A549 treated with GW870086 at 1 μM for 4 hours (cell line): ENCODE measurements around the gene TRAF2. TPM values are rescaled to one million over a fixed set of nuclear protein-coding genes. Genes with fewer than 3 reads are reported as not detected.

Experiments used
- total RNA-seq: library from RNA; stranded (reverse); fragments of 200-300 nt; extraction: Qiagen RNA extraction; gene quantifications from 5 replicates; pipeline ENCODE4 v1.2.3, GENCODE V29; 2022; ENCODE audit warnings: low read depth

TRAF2 gene, protein sequence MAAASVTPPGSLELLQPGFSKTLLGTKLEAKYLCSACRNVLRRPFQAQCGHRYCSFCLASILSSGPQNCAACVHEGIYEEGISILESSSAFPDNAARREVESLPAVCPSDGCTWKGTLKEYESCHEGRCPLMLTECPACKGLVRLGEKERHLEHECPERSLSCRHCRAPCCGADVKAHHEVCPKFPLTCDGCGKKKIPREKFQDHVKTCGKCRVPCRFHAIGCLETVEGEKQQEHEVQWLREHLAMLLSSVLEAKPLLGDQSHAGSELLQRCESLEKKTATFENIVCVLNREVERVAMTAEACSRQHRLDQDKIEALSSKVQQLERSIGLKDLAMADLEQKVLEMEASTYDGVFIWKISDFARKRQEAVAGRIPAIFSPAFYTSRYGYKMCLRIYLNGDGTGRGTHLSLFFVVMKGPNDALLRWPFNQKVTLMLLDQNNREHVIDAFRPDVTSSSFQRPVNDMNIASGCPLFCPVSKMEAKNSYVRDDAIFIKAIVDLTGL
- total RNA-seq: 43.8 to 69.5 TPM (median 59.1 TPM) in 5 replicates

DNA sequence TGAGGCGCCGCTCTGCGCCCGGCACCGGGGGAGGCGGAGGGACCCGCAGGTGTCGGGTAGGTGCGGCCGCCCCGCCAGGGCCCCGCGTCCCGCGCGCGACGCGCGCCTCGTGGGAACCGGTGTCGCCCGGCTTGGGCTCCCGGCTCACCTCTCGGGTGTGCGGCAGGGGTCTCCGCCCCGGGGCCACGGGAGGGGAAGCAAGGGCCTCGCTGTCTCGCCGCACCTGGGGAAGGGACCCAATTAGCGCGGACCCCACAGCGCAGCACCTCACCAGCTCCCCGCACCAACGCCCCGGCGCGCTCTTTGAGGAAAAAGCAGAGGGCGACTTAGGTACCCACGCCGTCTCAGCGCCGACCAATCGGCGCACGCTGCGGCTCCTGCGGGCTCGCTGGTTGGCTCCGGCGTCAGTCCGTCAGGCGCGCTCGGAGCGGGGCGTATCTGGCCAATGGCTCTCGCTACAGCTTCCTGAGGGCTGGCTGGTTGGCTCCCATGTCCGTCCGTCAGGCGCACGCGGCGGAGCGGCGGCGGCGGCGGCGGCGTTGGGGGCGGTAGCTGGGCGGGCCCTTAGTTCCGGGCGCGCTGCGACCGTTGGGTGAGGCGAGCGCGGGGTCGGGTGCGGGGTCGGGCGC lies at the start of gene TRAF2:
Gene TRAF2, plus strand, starts transcription at position 567 of the 629 bp plus-strand sequence. CDS start 12,225 bp downstream, outside the sequence.

DNA sequence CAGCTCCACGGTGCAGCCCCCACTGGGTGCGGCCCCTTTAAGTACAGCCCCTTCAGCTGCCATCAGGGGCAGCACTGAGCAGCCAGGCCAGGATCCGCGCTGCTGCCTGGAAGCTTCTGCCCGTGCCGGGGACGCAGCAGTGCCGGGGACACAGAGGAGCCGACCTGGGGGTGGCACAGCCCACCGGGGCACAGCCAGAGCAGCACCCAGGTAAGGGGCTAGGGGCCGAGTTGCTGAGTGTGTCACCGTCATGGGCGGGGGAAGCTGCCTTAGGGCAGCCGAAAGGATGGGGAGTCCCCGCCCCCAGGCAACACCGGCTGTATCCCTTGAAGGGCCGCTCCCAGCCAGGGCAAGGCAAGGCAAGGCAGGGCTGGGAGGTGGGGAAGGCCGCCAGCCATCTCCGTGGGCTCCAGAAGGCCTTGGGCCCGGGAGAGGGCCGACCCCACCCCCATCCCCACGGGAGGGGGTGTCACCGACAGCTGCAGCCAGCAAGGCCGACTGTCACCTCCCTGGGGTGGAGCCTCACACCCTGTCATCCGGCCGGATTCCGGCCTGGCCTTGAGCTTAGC lies 43.9 kb upstream of the TRAF2 start, which contains the start of gene AJM1:
Gene AJM1, plus strand, starts transcription at position 99 of the 569 bp plus-strand sequence. CDS start 1,937 bp downstream, outside the sequence.

GRCh38 chr9:136849038-136849959 lies 37.0 kb upstream of the TRAF2 start, which contains the start of gene PHPT1:
Gene PHPT1, plus strand, starts transcription at chr9:136849409. Its CDS starts 22 bp downstream, at chr9:136849431.

GRCh38 chr9:136851941-136852663 lies 34.2 kb upstream of the TRAF2 start, which contains the start of gene MAMDC4:
Gene MAMDC4, plus strand, starts transcription at chr9:136852346. Its CDS starts 71 bp downstream, at chr9:136852417.

GRCh38 chr9:136944519-136945332 lies 58.4 kb downstream of the TRAF2 start, which contains the start of the genes C8G and FBXW5:
Gene C8G, plus strand, starts transcription at chr9:136945243. Its CDS starts 78 bp downstream, at chr9:136945321.
Gene FBXW5, minus strand, starts transcription at chr9:136944738. Its CDS starts 655 bp downstream, at chr9:136944083.

DNA sequence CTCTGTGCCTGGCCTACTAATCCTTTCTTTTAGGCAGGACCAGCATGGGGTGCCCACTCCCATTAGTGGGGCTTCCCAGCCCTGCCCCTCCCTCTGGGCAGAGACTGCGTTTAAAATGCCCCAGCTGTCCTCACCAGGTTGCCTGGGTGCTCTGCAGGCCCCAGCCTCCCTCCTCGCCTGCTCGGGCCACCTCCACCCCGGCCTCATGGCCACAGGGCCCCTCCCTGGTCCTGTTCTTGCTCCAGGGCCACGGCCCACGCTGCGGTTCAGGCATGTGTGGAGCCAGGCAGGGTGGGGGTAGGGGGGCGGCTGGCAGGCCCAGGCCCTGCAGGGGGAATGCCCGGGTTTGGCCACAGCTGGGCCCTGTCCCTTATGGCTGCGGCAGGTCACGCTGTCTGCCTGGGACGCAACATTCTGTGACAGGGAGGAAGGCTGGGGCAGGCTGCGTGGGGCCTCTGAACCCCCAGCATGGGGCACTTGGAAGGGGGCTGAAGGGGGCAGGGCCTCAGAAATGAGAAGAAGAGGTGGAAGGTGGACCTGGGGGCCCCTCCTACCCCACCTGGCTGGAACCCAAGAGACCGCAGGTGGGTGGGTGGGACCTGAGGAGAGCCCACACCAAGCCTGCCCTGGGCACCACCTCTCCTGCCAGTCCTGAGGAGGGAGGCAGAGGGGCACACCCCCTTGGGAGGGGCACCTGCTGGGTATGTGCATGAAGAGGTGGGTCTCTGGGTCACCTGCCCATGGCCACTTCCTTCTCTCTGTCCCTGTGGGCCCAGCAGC lies 65.4 kb downstream of the TRAF2 start, which contains the start of gene LCN12:
Gene LCN12, plus strand, starts transcription at position 733 of the 780 bp plus-strand sequence. CDS start 55 bp downstream, outside the sequence.

Other genes with a start within 250 kb of the TRAF2 start
- 36.2 to 58.7 TPM (median 55.2 TPM) in 5 replicates for gene EGFL7, start 223.6 kb upstream of the TRAF2 start, total RNA-seq
- 68.2 to 110 TPM (median 105 TPM) in 5 replicates for gene AGPAT2, start 199.1 kb upstream of the TRAF2 start, total RNA-seq
- 6.9 to 9.6 TPM (median 9.4 TPM) in 5 replicates for gene DIPK1B, start 173.9 kb upstream of the TRAF2 start, total RNA-seq
- gene LCN10, start 143.6 kb upstream of the TRAF2 start, total RNA-seq: not detected in 5 replicates
- gene LCN6, start 138.0 kb upstream of the TRAF2 start, total RNA-seq: not detected in 5 replicates
- gene LCN8, start 128.3 kb upstream of the TRAF2 start, total RNA-seq: not detected in 5 replicates
- gene LCN15, start 122.0 kb upstream of the TRAF2 start, total RNA-seq: not detected in 5 replicates
- gene TMEM141, start 95.2 kb upstream of the TRAF2 start, total RNA-seq: 64.6 to 80.7 TPM (median 74.2 TPM) in 5 replicates
- gene CCDC183, start 90.2 kb upstream of the TRAF2 start, total RNA-seq: 0.15 to 0.72 TPM (median 0.44 TPM) in 5 replicates
- gene RABL6, start 78.6 kb upstream of the TRAF2 start, total RNA-seq: 58.9 to 86.1 TPM (median 79.5 TPM) in 5 replicates
- gene AJM1, start 44.0 kb upstream of the TRAF2 start, total RNA-seq: 4.0 to 4.7 TPM (median 4.2 TPM) in 5 replicates
- 285 to 343 TPM (median 299 TPM) in 5 replicates for gene PHPT1, start 37.1 kb upstream of the TRAF2 start, total RNA-seq
- 2.5 to 5.8 TPM (median 3.1 TPM) in 5 replicates for gene MAMDC4, start 34.2 kb upstream of the TRAF2 start, total RNA-seq
- 428 to 545 TPM (median 458 TPM) in 5 replicates for gene EDF1, start 20.2 kb upstream of the TRAF2 start, total RNA-seq
- gene FBXW5, start 58.2 kb downstream of the TRAF2 start, total RNA-seq: 70.1 to 101 TPM (median 99.1 TPM) in 5 replicates
- 0.85 to 2.9 TPM (median 1.4 TPM) in 5 replicates for gene C8G, start 58.7 kb downstream of the TRAF2 start, total RNA-seq
- 0.80 to 1.6 TPM (median 1.3 TPM) in 5 replicates for gene LCN12, start 65.8 kb downstream of the TRAF2 start, total RNA-seq
- 0.57 to 0.68 TPM (median 0.66 TPM) in 3 of 5 replicates, not detected in the others for gene PTGDS, start 91.0 kb downstream of the TRAF2 start, total RNA-seq
- 0.07 to 0.08 TPM (median 0.08 TPM) in 3 of 5 replicates, not detected in the others for gene LCNL1, start 96.5 kb downstream of the TRAF2 start, total RNA-seq
- gene PAXX, start 105.9 kb downstream of the TRAF2 start, total RNA-seq: 47.9 to 81.3 TPM (median 74.1 TPM) in 5 replicates
- 3.3 to 5.1 TPM (median 4.8 TPM) in 5 replicates for gene CLIC3, start 110.1 kb downstream of the TRAF2 start, total RNA-seq
- gene ABCA2, start 141.7 kb downstream of the TRAF2 start, total RNA-seq: 21.4 to 27.7 TPM (median 25.4 TPM) in 5 replicates
- 0.06 TPM in 1 of 5 replicates, not detected in the others for gene FUT7, start 145.6 kb downstream of the TRAF2 start, total RNA-seq
- gene NPDC1, start 159.7 kb downstream of the TRAF2 start, total RNA-seq: 44.4 to 81.3 TPM (median 73.5 TPM) in 5 replicates
- 1.1 to 2.3 TPM (median 1.7 TPM) in 5 replicates for gene ENTPD2, start 167.5 kb downstream of the TRAF2 start, total RNA-seq
- gene SAPCD2, start 184.0 kb downstream of the TRAF2 start, total RNA-seq: 14.8 to 25.2 TPM (median 21.9 TPM) in 5 replicates
- 9.7 to 13.3 TPM (median 10.7 TPM) in 5 replicates for gene UAP1L1, start 191.0 kb downstream of the TRAF2 start, total RNA-seq
- gene MAN1B1, start 200.5 kb downstream of the TRAF2 start, total RNA-seq: 39.8 to 52.8 TPM (median 51.9 TPM) in 5 replicates
- gene DPP7, start 228.2 kb downstream of the TRAF2 start, total RNA-seq: 81.3 to 123 TPM (median 112 TPM) in 5 replicates